ENCODE measurements around the gene SLC5A9. TPM values are rescaled to one million over a fixed set of nuclear protein-coding genes. Genes with fewer than 3 reads are reported as not detected.

The SLC5A9 gene
- total RNA-seq, 1 donor from 2014 or later = not detected

GRCh38 chr1:48214820-48215219 lies 7.7 kb upstream of the SLC5A9 start:
- Histone ChIP-seq H2AFZ (replicated peaks) (no peak overlapping the region), H3K27ac (no peak overlapping the region), H3K9ac (no peak overlapping the region), H3K9me3 (ENCODE audit: low read depth) (no peaks in the 10 kb centered on the region), H3K4me3 (no peak overlapping the region), H3F3A (ENCODE audit: low read depth) (no peaks in the 10 kb centered on the region), H3K4me2 (peak overlapping the region; percentile 22), H4K20me1 (ENCODE audit: low read depth) (no peaks in the 10 kb centered on the region), H3K4me1 (peaks cover 21% of the 10 kb centered on the region), H3K36me3 (no peaks in the 10 kb centered on the region), H3K79me2 (ENCODE audit: low read depth) (no peaks in the 10 kb centered on the region), H3K27me3 (peaks cover 8% of the 10 kb centered on the region)
- TF ChIP-seq EZH2 (IDR thresholded peaks at IDR 0.05) (no peak), EZH2phosphoT487 (IDR thresholded peaks at IDR 0.05) (no peak), CTCF (IDR thresholded peaks at IDR 0.05) (no peak)
- Mint-ChIP-seq H3K27ac (no peak overlapping the region), H3K27me3 (ENCODE audit: insufficient read depth, low read depth) (peaks cover 2% of the 10 kb centered on the region), H3K9me3 (no peaks in the 10 kb centered on the region), H3K4me3 (no peak overlapping the region), H3K4me1 (peaks cover 9% of the 10 kb centered on the region), H3K36me3 (no peaks in the 10 kb centered on the region)
- no peak for DNase-seq (ENCODE audit: low spot score)

- Histone ChIP-seq H3K36me3 (no peaks in the 10 kb centered on the region), H3F3A (ENCODE audit: low read depth) (no peaks in the 10 kb centered on the region), H3K27ac (no peak overlapping the region), H3K79me2 (ENCODE audit: low read depth) (no peaks in the 10 kb centered on the region), H4K20me1 (ENCODE audit: low read depth) (no peaks in the 10 kb centered on the region), H3K27me3 (peaks cover 8% of the 10 kb centered on the region), H2AFZ (replicated peaks) (no peak overlapping the region), H3K4me3 (no peak overlapping the region), H3K9ac (no peak overlapping the region), H3K4me1 (peaks cover 21% of the 10 kb centered on the region), H3K9me3 (ENCODE audit: low read depth) (no peaks in the 10 kb centered on the region), H3K4me2 (peak overlapping the region; percentile 22)
- TF ChIP-seq EZH2 (IDR thresholded peaks at IDR 0.05) (no peak), CTCF (IDR thresholded peaks at IDR 0.05) (no peak)
- Mint-ChIP-seq H3K36me3 (no peaks in the 10 kb centered on the region), H3K4me3 (no peak overlapping the region), H3K4me1 (peaks cover 9% of the 10 kb centered on the region), H3K27me3 (ENCODE audit: insufficient read depth, low read depth) (peaks cover 2% of the 10 kb centered on the region), H3K9me3 (no peaks in the 10 kb centered on the region), H3K27ac (no peak overlapping the region)
- no peak for DNase-seq (ENCODE audit: low spot score)
These were observed 7.3 kb upstream of the SLC5A9 start for GRCh38 chr1:48215222-48215621.

- H3K36me3 ChIP-seq = no peaks in the 10 kb centered on the region
- H3K9me3 ChIP-seq (ENCODE audit: low read depth) = no peaks in the 10 kb centered on the region
- H3K4me2 ChIP-seq = peak overlapping the region; percentile 22
- H3K27me3 Mint-ChIP-seq (ENCODE audit: insufficient read depth, low read depth) = peaks cover 2% of the 10 kb centered on the region
- no peaks in the 10 kb centered on the region for H4K20me1 ChIP-seq (ENCODE audit: low read depth)
- H3K9me3 Mint-ChIP-seq = no peaks in the 10 kb centered on the region
- H2AFZ ChIP-seq (replicated peaks) = no peak overlapping the region
- no peak overlapping the region for H3K4me3 Mint-ChIP-seq
- H3F3A ChIP-seq (ENCODE audit: low read depth) = no peaks in the 10 kb centered on the region
- H3K4me3 ChIP-seq = no peak overlapping the region
- no peak overlapping the region for H3K27ac ChIP-seq
- H3K27ac Mint-ChIP-seq = no peak overlapping the region
- H3K4me1 Mint-ChIP-seq = peaks cover 9% of the 10 kb centered on the region
- DNase-seq (ENCODE audit: low spot score) = no peak
- H3K79me2 ChIP-seq (ENCODE audit: low read depth) = no peaks in the 10 kb centered on the region
- H3K36me3 Mint-ChIP-seq = no peaks in the 10 kb centered on the region
- no peak for TF ChIP-seq EZH2phosphoT487 (IDR thresholded peaks at IDR 0.05)
- no peak for TF ChIP-seq CTCF (IDR thresholded peaks at IDR 0.05)
- no peak overlapping the region for H3K9ac ChIP-seq
- peaks cover 21% of the 10 kb centered on the region for H3K4me1 ChIP-seq
- peaks cover 8% of the 10 kb centered on the region for H3K27me3 ChIP-seq
These were observed 6.6 kb upstream of the SLC5A9 start for GRCh38 chr1:48215889-48216288.

Data from neural progenitor cell (in vitro differentiated cells).